ENCODE results near the gene TFDP2. TPM values are rescaled to one million over a fixed set of nuclear protein-coding genes. Genes with fewer than 3 reads are reported as not detected.
"Not testable (repeated sequence)": the region's sequence is repeated elsewhere in the genome, so short reads cannot be mapped to it uniquely, and the experiment has no call there.

Gene TFDP2
- total RNA-seq, 4 donors from 2014 or later, result 18.2 to 286 (median 64.4) TPM

DNA sequence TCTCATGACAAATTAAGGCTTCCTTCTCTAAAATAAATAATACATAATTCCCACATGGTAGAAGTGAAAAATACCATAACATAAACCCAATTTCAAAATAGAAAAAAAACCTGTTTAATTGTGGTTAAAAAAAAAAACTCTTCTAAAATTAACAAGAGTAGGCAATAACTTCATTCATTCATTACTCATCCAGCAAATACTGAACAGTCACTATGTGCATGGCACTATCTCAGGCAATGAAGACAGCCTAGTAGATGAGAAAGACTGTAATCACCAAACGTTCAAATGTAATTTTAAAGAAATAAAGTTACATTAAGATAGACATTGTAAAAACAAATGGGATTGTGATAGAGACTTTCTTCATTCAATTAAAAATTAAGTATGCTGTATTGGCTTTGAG, 43.4 kb downstream of the TFDP2 start:
- Histone ChIP-seq H3K36me3 (no peaks in the 10 kb centered on the region), H3K27me3 (no peaks in the 10 kb centered on the region), H3K27ac (no peak overlapping the region), H3K4me1 (no peaks in the 10 kb centered on the region), H3K4me3 (no peak overlapping the region), H3K9me3 (no peaks in the 10 kb centered on the region)
- no peak for TF ChIP-seq POLR2A (IDR thresholded peaks at IDR 0.05)
- TF ChIP-seq, protein P1, sequence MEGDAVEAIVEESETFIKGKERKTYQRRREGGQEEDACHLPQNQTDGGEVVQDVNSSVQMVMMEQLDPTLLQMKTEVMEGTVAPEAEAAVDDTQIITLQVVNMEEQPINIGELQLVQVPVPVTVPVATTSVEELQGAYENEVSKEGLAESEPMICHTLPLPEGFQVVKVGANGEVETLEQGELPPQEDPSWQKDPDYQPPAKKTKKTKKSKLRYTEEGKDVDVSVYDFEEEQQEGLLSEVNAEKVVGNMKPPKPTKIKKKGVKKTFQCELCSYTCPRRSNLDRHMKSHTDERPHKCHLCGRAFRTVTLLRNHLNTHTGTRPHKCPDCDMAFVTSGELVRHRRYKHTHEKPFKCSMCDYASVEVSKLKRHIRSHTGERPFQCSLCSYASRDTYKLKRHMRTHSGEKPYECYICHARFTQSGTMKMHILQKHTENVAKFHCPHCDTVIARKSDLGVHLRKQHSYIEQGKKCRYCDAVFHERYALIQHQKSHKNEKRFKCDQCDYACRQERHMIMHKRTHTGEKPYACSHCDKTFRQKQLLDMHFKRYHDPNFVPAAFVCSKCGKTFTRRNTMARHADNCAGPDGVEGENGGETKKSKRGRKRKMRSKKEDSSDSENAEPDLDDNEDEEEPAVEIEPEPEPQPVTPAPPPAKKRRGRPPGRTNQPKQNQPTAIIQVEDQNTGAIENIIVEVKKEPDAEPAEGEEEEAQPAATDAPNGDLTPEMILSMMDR (IDR thresholded peaks at IDR 0.05), result no peak
- intact Hi-C loops (cut with DNase I; ENCODE audit: low total_unique reads), result no loop called here
- DNase-seq, result no peak

GRCh38 chr3:142104763-142105162, 44.6 kb downstream of the TFDP2 start:
- H3K4me1 ChIP-seq, result no peaks in the 10 kb centered on the region
- no peak overlapping the region for H3K27ac ChIP-seq
- no peak for DNase-seq
- TF ChIP-seq, protein P1 (IDR thresholded peaks at IDR 0.05), result no peak
- no peak for TF ChIP-seq POLR2A (IDR thresholded peaks at IDR 0.05)
- H3K9me3 ChIP-seq, result no peaks in the 10 kb centered on the region
- H3K27me3 ChIP-seq, result no peaks in the 10 kb centered on the region
- intact Hi-C loops (cut with DNase I; ENCODE audit: low total_unique reads), result no loop called here
- H3K36me3 ChIP-seq, result no peaks in the 10 kb centered on the region
- no peak overlapping the region for H3K4me3 ChIP-seq

DNA sequence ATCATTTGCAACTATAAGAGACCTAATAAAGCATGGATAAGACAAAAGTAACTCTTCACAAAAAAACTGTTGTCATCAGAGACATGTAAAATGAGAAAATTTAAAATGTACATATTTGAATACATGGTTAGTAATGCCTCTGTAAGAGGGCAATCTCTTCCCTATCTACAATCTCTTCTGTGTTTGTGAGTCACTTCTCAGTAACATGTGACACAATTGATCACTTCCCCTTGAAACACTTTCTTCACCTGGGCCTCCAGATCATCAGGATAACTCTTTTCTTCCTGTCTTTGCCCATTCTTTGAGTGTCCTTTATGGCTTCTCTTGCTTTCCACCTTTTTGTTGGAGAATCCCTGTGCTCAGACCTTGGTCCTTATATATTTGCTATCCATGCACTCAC, 50.4 kb downstream of the TFDP2 start:
- Histone ChIP-seq H3K36me3 (no peaks in the 10 kb centered on the region), H3K4me3 (no peak overlapping the region), H3K27ac (no peak overlapping the region), H3K9me3 (no peaks in the 10 kb centered on the region), H3K4me1 (no peaks in the 10 kb centered on the region), H3K27me3 (no peaks in the 10 kb centered on the region)
- intact Hi-C loops (cut with DNase I; ENCODE audit: low total_unique reads), result no loop called here
- no peak for DNase-seq
- TF ChIP-seq, protein P1 (IDR thresholded peaks at IDR 0.05), result no peak
- no peak for TF ChIP-seq POLR2A (IDR thresholded peaks at IDR 0.05)

GRCh38 chr3:142097099-142097843, 52.1 kb downstream of the TFDP2 start:
- Histone ChIP-seq H3K4me3 (no peak overlapping the region), H3K27ac (no peak overlapping the region), H3K4me1 (no peaks in the 10 kb centered on the region), H3K9me3 (no peaks in the 10 kb centered on the region), H3K27me3 (no peaks in the 10 kb centered on the region), H3K36me3 (no peaks in the 10 kb centered on the region)
- TF ChIP-seq, protein P1 (IDR thresholded peaks at IDR 0.05), result no peak
- no peak for TF ChIP-seq POLR2A (IDR thresholded peaks at IDR 0.05)
- DNase-seq, result no peak
- intact Hi-C loops (cut with DNase I; ENCODE audit: low total_unique reads), result no loop called here

DNA sequence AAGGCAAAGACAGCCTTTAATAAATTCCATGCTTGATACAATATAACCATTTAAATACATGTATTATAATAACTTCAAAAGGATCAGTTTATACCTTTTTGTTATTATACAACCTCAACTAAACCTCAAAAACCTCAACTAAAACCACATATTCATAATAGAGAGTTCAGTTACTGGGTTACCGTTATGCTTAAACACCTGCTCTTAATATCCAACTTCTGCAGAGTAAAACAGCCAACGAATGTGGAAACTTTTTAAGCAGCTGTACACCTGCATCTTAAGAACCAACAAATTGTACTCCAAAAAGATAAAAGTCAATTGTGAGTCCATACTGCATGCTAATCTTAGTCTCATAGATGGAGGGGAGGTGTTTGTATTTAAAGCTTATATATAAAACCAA, 53.5 kb downstream of the TFDP2 start:
- intact Hi-C loops (cut with DNase I; ENCODE audit: low total_unique reads), result no loop called here
- H3K36me3 ChIP-seq, result no peaks in the 10 kb centered on the region
- H3K9me3 ChIP-seq, result no peaks in the 10 kb centered on the region
- H3K4me3 ChIP-seq, result no peak overlapping the region
- no peak overlapping the region for H3K27ac ChIP-seq
- no peak for TF ChIP-seq POLR2A (IDR thresholded peaks at IDR 0.05)
- TF ChIP-seq, protein P1 (IDR thresholded peaks at IDR 0.05), result no peak
- H3K4me1 ChIP-seq, result no peaks in the 10 kb centered on the region
- no peaks in the 10 kb centered on the region for H3K27me3 ChIP-seq
- DNase-seq, result no peak

DNA sequence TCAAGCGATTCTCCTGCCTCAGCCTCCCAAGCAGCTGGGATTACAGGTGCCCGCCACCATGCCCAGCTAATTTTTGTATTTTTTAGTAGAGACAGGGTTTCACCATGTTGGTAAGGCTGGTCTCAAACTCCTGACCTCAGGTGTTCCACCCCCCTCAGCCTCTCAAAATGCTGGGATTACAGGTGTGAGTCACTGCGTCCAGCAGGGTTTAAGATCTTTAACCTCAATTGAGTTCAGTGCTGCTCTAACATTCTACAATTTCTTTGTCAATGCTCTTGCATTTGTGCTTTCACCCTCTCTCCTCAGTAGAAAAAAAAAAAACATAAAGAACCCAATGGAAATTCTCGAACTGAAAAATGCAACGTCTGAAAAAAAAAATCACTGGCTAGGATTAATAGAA, 60.4 kb downstream of the TFDP2 start:
- DNase-seq; intact Hi-C loops (cut with DNase I; ENCODE audit: low total_unique reads); H3K27me3 ChIP-seq; H3K27ac ChIP-seq; H3K36me3 ChIP-seq; H3K4me1 ChIP-seq; H3K4me3 ChIP-seq; H3K9me3 ChIP-seq: not testable (repeated sequence)
